Activated CD4-positive, alpha-beta T cell treated with anti-CD3 and anti-CD28 coated beads for 36 hours (primary cell): ENCODE measurements around the gene AHCYL2. TPM values are rescaled to one million over a fixed set of nuclear protein-coding genes. Genes with fewer than 3 reads are reported as not detected.
"Not testable (repeated sequence)": the region's sequence is repeated elsewhere in the genome, so short reads cannot be mapped to it uniquely, and the experiment has no call there.

Experiments used
- ATAC-seq: fragments of 200-7000 bp; cut with Tn5 transposase; one replicate; pipeline ENCODE4 v1.10.0; 2021; ENCODE audit warnings: mild to moderate bottlenecking, moderate library complexity
- CTCF ChIA-PET: fragments of 350-600 bp; sonication (Branson Sonifier 250); formaldehyde crosslinking; loops from one replicate; lab custom pipeline; 2021; ENCODE audit warnings: antibody characterized with exemption; lab: Charles Lee
- POLR2A ChIA-PET: fragments of 350-600 bp; sonication (Branson Sonifier 250); formaldehyde crosslinking; loops from one replicate; lab custom pipeline; 2021; ENCODE audit warnings: antibody characterized with exemption, inconsistent platforms; lab: Charles Lee
- DNase-seq: peaks from one replicate; pipeline ENCODE4 v3.0.0-alpha.2; 2020
- H3K27ac Mint-ChIP-seq: one replicate; pipeline ENCODE4 v1.8.0; 2021; ENCODE audit warnings: mixed read lengths
- H3K27me3 Mint-ChIP-seq: one replicate; pipeline ENCODE4 v1.8.0; 2021; ENCODE audit warnings: mixed read lengths
- H3K36me3 Mint-ChIP-seq: one replicate; pipeline ENCODE4 v1.8.0; 2021; ENCODE audit warnings: low read depth, mixed read lengths
- H3K4me1 Mint-ChIP-seq: one replicate; pipeline ENCODE4 v1.8.0; 2021; ENCODE audit warnings: mixed read lengths
- H3K4me3 Mint-ChIP-seq: one replicate; pipeline ENCODE4 v1.8.0; 2021; ENCODE audit warnings: mild to moderate bottlenecking, moderate library complexity, mixed read lengths
- H3K9me3 Mint-ChIP-seq: one replicate; pipeline ENCODE4 v1.8.0; 2021; ENCODE audit warnings: low read depth, mixed read lengths
- intact Hi-C, 2 experiments: fragments of 100-400 bp; cut with DNase I in 1 of 2; cut with micrococcal nuclease in 1 of 2; formaldehyde crosslinking; loops; one replicate each; pipeline versions ENCODE4 v1.14.2 to v1.15.1; 2022 to 2024; cut with DNase I, micrococcal nuclease
- total RNA-seq, 2 experiments: library from RNA; stranded (reverse); gene quantifications; one replicate each; pipeline ENCODE4 v1.2.3, GENCODE V29; 2021

Gene AHCYL2
- total RNA-seq, 2 experiments from 2014 or later, result 14.1 to 14.9 TPM

DNA sequence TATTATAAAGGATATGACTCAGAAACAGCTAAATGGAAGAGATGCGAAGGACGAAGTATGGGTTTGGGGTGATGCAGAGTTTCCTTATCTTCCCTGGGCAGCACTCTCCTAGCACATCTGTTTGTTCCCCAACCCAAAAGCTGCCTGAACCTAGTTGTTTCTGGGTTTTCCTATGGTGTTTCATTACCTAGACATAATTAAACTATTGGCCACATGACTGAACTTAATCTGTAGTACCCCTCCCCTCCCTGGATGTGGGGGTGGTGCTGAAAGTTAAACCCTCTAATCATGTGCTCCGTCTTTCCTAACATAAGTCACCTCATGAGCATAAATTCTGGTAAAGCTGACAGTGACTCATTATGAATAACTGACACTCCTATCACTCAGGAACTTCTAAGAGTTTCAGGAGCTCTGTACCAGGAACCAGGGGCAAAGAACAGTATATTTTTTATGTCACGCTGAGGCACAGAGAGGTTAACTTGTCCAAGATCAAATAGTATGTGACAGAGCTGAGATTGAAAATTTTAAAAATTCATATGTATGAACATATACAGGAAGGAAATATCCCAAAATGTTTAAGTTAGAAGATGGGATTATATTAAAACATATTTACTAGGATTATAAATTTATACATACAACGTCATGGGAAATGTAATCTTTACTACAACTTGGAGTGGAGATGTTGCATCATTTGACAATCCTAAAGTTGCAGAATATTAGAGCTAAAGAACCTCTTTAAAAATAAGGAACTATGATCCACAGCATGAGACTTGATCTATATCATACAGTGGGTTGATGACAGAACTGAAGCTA is 214.2 kb downstream of the AHCYL2 start:
- ATAC-seq (peak; percentile 70), DNase-seq (peak; percentile 82)
- intact Hi-C loops, result loop anchor here (1.0 to 10.0 kb wide), 11 partner anchors 32 to 1473 kb away; partner anchors contain the start of genes AHCYL2 (in 1 of the 2), ATP6V1F (in 1 of the 2), CALU (in 1 of the 2) and TNPO3 (in 1 of the 2)
- peak overlapping the region; percentile 95 for H3K27ac Mint-ChIP-seq
- H3K4me3 Mint-ChIP-seq, result peak overlapping the region; percentile 52
- peaks cover 61% of the 10 kb centered on the region for H3K36me3 Mint-ChIP-seq
- no peaks in the 10 kb centered on the region for H3K27me3 Mint-ChIP-seq
- H3K4me1 Mint-ChIP-seq, result peaks cover 42% of the 10 kb centered on the region
- H3K9me3 Mint-ChIP-seq, result no peaks in the 10 kb centered on the region
- CTCF ChIA-PET, result interaction anchor here (0.6 to 3.5 kb wide), 15 partner anchors 10 to 848 kb away, joined by 3 to 29 read pairs (median 4); no protein-coding TSS in a partner anchor
- POLR2A ChIA-PET, result interaction anchor here (0.9 to 1.6 kb wide), 5 partner anchors 21 to 766 kb away, joined by 3 to 10 read pairs (median 4); partner anchors contain the start of gene TMEM209

DNA sequence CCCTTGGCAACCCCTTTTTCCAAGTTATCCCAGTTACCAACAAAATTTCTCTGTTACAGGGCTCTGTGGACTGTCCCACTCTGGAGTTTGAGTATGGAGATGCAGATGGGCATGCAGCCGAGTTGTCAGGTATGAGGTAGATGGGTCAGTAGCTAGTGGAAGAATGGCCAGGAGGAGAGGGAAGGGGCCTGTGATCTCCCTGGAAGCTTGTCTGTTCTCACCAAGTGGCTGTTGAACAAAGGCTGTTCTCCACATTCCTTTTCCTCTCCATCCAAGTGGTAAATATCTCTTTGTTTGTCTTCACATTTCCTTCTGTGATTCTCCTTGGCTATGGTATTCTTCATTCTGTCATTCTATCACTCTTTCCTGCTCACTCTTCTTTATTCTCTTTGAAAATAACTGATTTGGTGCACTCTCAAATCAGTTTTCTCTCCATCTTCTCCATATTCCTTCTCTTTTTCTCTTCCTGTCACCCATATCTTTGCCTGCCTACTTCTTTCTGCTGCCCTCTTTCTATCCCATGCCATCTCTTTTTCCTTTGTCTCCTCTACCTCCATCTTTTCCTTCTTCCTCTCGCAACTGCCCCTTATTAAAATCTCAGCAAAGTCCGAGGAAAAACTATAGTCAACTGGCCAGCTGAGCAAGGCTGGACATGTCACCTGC is 215.3 kb downstream of the AHCYL2 start:
- ChIA-PET POLR2A (interaction anchor here (1.1 to 1.6 kb wide), 2 partner anchors 23 to 72 kb away, joined by 3 to 9 read pairs; no protein-coding TSS in a partner anchor), CTCF (interaction anchor here (0.6 to 3.5 kb wide), 9 partner anchors 9 to 849 kb away, joined by 3 to 29 read pairs (median 4); no protein-coding TSS in a partner anchor)
- H3K27ac Mint-ChIP-seq, result peak overlapping the region; percentile 95
- intact Hi-C loops, result loop anchor here (1.0 to 10.0 kb wide), 10 partner anchors 31 to 1472 kb away; partner anchors contain the start of genes ATP6V1F (in 1 of the 2), CALU (in 1 of the 2) and TNPO3 (in 1 of the 2)
- H3K4me1 Mint-ChIP-seq, result peaks cover 42% of the 10 kb centered on the region
- peaks cover 69% of the 10 kb centered on the region for H3K36me3 Mint-ChIP-seq
- peak overlapping the region; percentile 52 for H3K4me3 Mint-ChIP-seq
- H3K9me3 Mint-ChIP-seq, result no peaks in the 10 kb centered on the region
- no peaks in the 10 kb centered on the region for H3K27me3 Mint-ChIP-seq
- no peak for DNase-seq
- no peak for ATAC-seq

DNA sequence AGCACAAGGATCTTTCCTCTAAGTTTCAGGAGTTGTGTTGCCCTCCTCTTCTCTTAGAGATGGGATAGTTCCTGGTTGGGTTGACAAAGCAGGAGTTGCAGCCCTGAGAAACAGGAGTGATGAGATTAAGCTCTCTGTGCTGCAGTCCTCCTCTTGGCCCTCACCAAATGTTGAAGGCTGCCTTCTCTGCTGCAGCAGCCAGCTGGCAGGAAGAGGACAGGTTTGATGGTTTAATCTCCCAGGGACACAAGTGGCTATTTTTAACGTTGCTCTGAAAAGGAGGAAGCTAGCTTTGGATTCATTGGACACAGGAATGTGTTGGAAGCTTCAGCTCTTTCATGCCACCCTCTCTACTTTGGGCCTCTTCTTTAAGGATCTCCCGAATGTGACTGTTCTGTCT is 218.8 kb downstream of the AHCYL2 start:
- peak overlapping the region; percentile 24 for H3K27ac Mint-ChIP-seq
- ATAC-seq, result no peak
- ChIA-PET POLR2A (no interaction called here), CTCF (interaction anchor here (0.7 to 2.4 kb wide), 4 partner anchors 10 to 173 kb away, joined by 3 to 9 read pairs (median 4); partner anchors contain the start of gene STRIP2)
- intact Hi-C loops, result no loop called here
- no peak overlapping the region for H3K4me3 Mint-ChIP-seq
- no peaks in the 10 kb centered on the region for H3K27me3 Mint-ChIP-seq
- H3K9me3 Mint-ChIP-seq, result peaks cover 3% of the 10 kb centered on the region
- H3K4me1 Mint-ChIP-seq, result peaks cover 23% of the 10 kb centered on the region
- DNase-seq, result no peak
- peaks cover 80% of the 10 kb centered on the region for H3K36me3 Mint-ChIP-seq

DNA sequence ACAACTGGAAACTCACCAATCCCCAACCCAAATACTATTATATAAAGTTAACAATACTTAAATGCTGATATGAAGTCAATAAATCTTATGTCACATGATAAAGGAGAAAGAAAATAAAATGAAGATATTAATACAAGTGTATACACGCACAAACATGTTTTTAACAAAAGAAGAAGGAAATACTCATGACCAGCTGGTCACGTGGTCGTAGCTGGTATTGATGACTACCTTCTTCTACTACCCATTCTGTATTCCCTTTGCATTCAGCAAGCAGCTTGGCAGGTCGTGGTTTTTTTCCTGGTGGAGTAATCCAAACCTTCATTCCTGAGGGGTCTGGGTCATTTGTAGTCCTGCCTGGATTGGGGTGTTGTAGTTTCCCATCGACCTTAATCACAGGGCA is 219.9 kb downstream of the AHCYL2 start:
- H3K27me3 Mint-ChIP-seq, H3K9me3 Mint-ChIP-seq, POLR2A ChIA-PET, intact Hi-C loops, ATAC-seq, H3K27ac Mint-ChIP-seq, DNase-seq, CTCF ChIA-PET, H3K4me3 Mint-ChIP-seq: not testable (repeated sequence)
- Mint-ChIP-seq H3K4me1 (peaks cover 14% of the 10 kb centered on the region), H3K36me3 (peaks cover 89% of the 10 kb centered on the region)

DNA sequence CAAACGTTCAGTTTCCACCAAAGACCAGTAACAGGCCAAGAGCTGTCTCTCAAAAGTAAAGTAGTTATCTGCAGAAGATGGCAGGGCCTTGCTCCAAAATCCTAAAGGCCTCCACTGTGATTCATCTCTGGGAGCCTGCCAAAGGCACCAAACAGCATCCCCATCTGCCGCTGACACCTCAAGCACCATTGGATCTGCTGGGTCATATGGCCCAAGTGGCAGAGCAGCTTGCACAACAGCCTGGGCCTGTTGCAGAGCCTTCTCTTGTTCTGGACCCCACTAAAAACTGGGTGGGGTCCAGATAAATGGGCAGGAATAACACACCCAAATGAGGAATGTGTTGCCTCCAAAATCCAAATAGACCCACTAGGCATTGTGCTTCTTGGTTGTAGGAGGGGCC is 222.1 kb downstream of the AHCYL2 start:
- ATAC-seq, H3K9me3 Mint-ChIP-seq, intact Hi-C loops, POLR2A ChIA-PET, CTCF ChIA-PET, H3K4me3 Mint-ChIP-seq, DNase-seq, H3K4me1 Mint-ChIP-seq, H3K27me3 Mint-ChIP-seq, H3K27ac Mint-ChIP-seq: not testable (repeated sequence)
- peaks cover 85% of the 10 kb centered on the region for H3K36me3 Mint-ChIP-seq

DNA sequence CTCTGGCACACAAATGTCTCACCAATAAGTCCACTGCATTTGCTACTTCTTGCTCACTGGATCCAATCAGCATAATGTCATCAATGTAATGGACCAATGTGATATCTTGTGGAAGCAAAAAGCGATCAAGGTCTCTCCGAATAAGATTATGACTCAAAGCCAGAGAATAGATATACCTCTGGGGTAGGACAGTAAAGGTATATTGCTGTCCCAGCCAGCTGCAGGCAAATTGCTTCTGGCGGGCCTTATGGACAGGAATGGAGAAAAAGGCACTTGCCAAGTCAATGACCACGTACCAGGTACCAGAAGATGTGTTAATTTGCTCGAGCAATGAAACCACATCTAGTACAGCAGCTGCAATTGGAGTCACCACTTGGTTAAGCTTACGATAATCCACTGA is 222.6 kb downstream of the AHCYL2 start:
- H3K27ac Mint-ChIP-seq, H3K4me3 Mint-ChIP-seq, H3K9me3 Mint-ChIP-seq, intact Hi-C loops, ATAC-seq, DNase-seq, POLR2A ChIA-PET, H3K4me1 Mint-ChIP-seq, H3K27me3 Mint-ChIP-seq, CTCF ChIA-PET: not testable (repeated sequence)
- peaks cover 89% of the 10 kb centered on the region for H3K36me3 Mint-ChIP-seq

DNA sequence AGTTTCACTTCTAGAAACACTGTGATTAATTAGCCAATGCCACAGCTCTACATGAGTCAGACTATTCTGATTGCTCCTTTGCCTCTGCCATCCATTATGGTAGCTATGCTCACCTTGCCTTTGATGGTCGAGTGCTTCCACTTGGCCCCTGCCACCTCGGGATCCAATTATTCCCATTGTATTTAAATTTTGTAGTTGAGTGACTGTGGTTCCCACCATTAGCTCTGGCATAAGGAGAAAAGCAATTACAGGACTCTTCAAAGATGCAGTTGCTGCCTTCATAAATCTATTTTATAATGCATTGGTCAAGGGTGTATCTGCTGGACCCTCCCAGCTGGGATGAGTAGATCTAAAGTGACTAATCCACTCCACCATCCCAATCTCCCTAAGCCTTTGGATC is 223.8 kb downstream of the AHCYL2 start:
- H3K4me3 Mint-ChIP-seq, DNase-seq, ATAC-seq, POLR2A ChIA-PET, H3K4me1 Mint-ChIP-seq, intact Hi-C loops, H3K9me3 Mint-ChIP-seq, H3K27me3 Mint-ChIP-seq, H3K27ac Mint-ChIP-seq: not testable (repeated sequence)
- peaks cover 91% of the 10 kb centered on the region for H3K36me3 Mint-ChIP-seq
- CTCF ChIA-PET, result interaction anchor here (1.6 to 1.7 kb wide), 2 partner anchors 9 to 81 kb away, joined by 4 to 5 read pairs; no protein-coding TSS in a partner anchor

DNA sequence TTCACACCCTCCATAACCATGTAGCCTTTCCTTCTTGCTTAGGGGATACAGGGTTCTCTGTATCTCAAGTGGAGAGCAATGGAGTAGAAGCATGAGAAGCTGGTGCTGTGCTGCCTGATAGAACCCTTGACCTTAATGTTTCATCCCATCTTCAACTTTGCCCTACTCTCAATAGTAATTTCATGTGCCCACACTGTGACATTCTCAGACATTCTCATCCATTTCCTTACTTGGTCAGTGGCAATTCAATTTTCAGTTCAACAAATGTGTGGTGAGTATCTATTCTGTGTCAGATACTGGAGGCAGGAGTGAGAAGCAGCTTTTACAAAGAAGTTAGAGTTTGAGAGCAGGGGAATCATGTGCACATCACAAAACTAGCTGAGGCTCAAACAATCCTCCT is 225.5 kb downstream of the AHCYL2 start:
- Mint-ChIP-seq H3K9me3 (peaks cover 6% of the 10 kb centered on the region), H3K27me3 (no peaks in the 10 kb centered on the region), H3K36me3 (peaks cover 91% of the 10 kb centered on the region), H3K27ac (no peak overlapping the region), H3K4me1 (no peaks in the 10 kb centered on the region), H3K4me3 (no peak overlapping the region)
- ATAC-seq (no peak), DNase-seq (no peak)
- intact Hi-C loops, result no loop called here
- CTCF ChIA-PET, result interaction anchor here (0.6 to 1.5 kb wide), 4 partner anchors 8 to 280 kb away, joined by 3 to 4 read pairs (median 3); no protein-coding TSS in a partner anchor
- POLR2A ChIA-PET, result no interaction called here

DNA sequence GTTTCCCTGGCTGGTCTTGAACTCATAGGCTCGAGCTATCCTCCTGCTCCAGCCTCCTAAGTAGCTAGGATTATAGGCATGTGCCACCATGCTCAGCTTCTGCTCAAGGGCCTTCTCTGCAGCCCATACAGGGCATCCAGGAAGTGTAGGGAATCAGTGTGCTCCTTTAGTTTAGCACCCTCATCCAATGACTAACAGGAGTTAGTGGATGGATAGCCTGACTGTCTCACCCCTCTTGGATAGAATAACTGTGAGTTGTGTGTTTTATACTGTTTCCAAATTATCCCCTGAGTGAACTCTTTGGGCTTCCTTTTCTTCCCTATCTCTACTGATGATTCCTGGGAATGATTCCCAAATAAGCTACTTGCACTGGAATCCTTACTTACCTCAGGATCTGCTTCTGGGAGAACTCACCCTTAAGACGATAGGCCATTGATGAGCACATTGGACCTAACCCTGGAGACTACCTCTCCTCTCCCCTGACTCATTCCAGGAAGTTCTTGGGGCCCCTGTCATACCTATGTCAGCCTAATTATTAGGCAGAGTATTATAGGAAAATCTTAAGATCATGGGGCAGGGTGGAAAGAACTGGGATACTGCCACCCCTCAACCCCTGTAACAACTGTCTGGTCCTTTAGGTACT is 227.9 kb downstream of the AHCYL2 start:
- ATAC-seq (no peak), DNase-seq (no peak)
- no peaks in the 10 kb centered on the region for H3K4me1 Mint-ChIP-seq
- no peak overlapping the region for H3K4me3 Mint-ChIP-seq
- no peak overlapping the region for H3K27ac Mint-ChIP-seq
- intact Hi-C loops, result no loop called here
- no peaks in the 10 kb centered on the region for H3K27me3 Mint-ChIP-seq
- CTCF ChIA-PET, result interaction anchor here (0.6 to 2.6 kb wide), 6 partner anchors 12 to 100 kb away, joined by 3 to 11 read pairs (median 4); no protein-coding TSS in a partner anchor
- H3K9me3 Mint-ChIP-seq, result peaks cover 4% of the 10 kb centered on the region
- H3K36me3 Mint-ChIP-seq, result peaks cover 79% of the 10 kb centered on the region
- POLR2A ChIA-PET, result interaction anchor here (0.6 kb wide), 1 partner anchor 103 kb away, joined by 7 read pairs; no protein-coding TSS in a partner anchor

DNA sequence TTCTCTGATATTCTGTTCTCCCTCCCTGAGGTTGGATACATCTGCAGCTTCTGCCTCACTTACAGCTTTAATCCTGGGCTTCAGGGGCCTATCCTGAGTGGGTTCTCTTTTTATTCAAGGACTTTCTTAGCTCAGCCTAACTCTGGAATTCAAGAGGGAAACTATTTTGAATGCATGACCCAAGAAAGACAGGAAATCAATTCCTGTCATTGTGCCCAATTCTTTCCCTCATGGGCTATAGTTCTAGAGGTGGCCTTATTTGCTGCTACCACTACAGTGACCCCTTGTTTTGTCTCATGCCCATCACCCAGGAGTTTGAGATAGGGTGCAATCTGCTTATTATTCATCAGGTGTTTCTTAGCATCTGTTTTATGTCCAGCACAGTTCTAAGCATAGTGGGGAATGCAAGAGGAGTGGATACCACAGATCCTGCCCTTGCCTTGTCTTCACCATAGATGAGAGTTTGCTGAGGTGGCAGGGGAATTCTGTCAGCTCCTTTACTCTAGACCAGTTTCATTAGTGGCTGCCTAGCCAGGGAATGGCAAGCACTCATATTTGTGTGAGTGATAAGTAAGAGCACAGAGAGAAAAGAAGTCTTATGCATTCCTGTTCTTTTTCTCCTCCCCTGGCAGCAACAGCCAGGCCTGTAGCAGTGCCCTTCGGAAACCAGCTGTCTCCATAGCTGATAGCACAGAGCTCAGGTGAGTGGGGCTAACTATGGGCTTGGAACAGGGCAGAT is 228.8 kb downstream of the AHCYL2 start:
- Mint-ChIP-seq H3K9me3 (peaks cover 2% of the 10 kb centered on the region), H3K27me3 (no peaks in the 10 kb centered on the region), H3K4me3 (no peak overlapping the region), H3K4me1 (no peaks in the 10 kb centered on the region), H3K27ac (no peak overlapping the region), H3K36me3 (peaks cover 69% of the 10 kb centered on the region)
- ChIA-PET CTCF (interaction anchor here (0.8 to 2.6 kb wide), 3 partner anchors 13 to 86 kb away, joined by 3 to 11 read pairs (median 10); no protein-coding TSS in a partner anchor), POLR2A (no interaction called here)
- intact Hi-C loops, result no loop called here
- DNase-seq (no peak), ATAC-seq (no peak)
